ENCODE data around the gene PSEN1.

PSEN1 gene

DNA sequence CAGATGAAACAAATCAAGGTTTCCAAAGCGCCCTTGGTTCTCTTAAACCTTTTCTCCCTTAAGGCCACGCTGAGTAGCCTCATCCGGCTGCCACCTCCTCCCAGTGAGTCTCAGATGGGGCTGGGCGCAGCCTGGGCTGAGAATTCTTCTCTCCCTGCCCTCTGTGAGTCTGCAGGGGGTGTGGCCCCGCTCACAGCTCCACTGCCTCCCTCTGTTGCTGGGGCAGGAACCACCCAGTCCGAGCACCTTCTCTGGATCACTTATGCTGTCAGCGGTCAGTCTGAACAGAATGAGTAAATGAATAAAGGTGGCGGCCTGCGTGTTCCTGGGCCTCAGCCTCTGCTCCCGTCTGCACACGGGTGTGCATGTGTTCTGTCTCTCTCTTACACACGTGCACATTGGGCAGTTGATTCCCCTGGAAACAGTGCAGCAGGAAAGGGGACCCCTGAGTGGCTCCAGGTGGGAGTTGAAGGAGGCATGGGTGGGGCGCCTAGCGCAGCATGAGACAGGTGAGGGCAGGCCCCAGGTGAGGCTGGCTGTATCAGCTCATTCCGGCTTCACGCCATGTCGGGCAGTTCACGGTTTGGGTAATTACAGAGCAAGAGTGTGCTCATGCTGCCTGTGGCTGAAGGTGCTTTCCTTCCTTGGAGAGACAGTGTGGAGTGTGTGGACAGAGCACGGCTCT lies 105.3 kb downstream of the PSEN1 start:
- DNase-seq = no peak

DNA sequence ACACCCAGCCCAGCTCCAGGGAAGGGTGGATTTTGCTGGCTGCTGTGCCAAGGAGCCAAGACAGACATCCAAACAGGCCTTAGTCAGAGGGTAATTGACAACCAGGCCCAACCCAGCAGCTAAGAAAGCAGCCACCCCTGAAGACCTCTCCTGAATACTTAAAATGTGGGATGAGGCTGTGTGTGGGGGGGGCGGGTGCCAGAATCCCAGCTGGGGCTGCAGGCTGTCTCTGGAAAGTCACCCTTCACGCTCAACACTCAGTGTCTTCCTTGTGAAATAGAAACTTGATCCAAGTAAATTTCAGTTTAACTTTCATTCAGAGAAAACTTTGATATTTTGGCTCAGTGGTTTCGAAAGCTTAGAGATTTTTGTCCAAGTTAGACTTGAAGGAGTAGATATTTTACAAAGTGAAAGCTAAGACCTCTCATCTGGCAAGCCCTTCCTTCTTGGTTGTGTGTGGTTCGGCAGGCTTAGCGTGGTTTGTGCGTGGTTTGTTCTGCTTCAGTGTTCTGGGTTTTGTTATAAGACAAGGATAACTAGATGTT lies 106.1 kb downstream of the PSEN1 start:
- no peak for DNase-seq

DNA sequence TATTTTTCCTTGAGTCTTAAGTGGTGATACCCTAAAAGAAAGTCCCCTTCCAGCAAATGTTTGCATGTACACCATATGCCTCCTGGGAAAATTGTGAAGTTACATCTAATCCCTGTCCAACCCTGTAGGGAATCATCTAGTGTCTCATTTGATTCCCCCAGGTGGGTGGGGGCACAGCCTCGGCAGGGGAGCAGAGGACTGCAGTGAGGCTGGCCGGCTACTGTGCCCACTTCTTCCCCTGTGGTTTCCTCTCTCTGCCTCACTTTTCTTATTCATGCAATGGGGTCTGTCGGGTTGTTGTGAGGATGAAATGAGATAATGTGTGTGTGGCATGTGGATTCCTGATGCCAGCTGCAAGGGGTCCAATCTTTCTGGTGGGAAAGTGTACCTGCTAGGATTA lies 107.0 kb downstream of the PSEN1 start:
- DNase-seq = no peak

DNA sequence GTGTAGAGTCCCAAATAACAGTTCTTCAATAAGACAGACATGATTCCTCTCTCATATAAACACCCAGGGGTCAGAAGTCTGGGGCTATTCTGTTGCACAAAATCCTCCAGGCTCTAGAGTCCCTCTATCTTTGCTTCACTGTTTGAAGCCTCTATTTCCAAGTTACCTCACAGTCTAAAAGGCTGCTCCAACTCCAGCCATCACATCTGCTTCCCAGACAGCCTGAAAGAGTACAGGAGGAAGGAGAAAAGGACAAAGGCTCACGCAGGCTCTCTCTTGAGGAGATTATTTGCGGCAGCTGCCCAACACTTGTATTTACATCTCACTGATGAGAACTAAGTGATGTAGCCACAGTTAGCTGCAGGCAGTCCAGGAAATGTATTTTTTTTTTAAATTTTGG lies 107.4 kb downstream of the PSEN1 start:
- DNase-seq = no peak

DNA sequence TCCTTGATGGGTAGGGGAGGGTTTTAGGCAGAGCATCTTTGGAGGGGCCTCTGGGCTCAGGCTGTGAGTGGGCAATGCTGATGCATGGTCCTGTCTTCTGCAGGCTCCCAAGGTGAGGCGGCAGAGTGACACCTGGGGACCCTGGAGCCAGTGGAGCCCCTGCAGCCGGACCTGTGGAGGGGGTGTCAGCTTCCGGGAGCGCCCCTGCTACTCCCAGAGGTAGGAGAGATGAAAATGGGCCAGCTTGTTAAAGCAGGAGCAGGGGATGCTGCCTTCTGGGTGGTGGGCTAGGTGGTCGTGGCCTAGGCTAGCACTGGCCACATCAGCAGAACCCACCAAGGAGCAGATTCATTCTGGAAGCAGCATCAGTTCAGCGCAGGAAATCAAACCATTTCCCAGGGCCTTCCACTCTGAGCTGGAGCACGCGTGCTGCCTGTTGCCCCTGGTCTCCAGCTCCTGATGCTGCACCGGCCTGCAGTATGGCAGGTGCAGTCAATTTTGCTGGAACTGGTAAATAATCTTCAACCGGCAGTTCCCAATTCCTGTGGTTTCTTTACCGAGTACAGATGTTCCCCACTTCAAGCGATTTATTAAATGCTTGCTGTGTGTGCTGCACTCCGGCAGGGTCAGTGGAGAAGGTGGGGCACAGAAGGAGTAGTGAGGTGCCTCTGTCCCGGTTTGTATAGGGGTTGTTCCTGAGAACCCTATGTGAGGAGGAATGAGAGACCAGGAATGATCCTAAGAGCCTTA lies 108.4 kb downstream of the PSEN1 start:
- DNase-seq = no peak

DNA sequence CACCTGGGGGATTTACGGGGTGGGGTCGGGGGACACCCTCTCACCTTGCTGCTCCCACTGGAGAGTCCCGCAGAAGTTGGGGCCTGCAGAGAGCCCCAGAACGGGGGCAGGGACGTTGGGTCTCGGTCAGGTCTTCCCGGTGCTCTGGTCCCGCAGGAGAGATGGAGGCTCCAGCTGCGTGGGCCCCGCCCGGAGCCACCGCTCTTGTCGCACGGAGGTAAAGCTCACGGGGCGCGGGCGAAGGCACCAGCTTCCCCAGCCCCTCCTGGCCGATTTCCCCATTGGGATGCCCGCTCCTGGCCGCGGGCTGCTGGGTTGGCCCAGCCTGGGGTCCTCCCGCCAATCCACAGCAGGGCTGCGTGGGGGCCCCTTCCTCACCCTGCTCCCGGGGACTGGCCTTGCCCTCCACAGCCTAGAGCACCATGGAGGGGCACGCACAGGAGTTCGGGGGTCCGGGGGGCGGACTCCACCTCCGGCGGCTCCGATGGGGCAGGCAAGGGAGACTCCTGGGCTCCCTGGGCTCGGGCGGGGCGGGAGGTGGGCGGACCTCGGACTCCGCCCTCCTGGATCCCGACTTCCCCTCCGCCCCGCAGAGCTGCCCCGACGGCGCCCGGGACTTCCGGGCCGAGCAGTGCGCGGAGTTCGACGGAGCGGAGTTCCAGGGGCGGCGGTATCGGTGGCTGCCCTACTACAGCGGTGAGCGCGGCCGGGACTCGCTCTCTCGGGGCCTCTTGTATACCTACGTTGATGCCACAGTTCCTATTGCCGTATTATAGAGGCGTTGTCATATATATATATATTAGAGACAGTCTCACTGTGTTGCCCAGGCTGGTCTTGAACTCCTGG lies 109.4 kb downstream of the PSEN1 start:
- peak; percentile 73 for DNase-seq

DNA sequence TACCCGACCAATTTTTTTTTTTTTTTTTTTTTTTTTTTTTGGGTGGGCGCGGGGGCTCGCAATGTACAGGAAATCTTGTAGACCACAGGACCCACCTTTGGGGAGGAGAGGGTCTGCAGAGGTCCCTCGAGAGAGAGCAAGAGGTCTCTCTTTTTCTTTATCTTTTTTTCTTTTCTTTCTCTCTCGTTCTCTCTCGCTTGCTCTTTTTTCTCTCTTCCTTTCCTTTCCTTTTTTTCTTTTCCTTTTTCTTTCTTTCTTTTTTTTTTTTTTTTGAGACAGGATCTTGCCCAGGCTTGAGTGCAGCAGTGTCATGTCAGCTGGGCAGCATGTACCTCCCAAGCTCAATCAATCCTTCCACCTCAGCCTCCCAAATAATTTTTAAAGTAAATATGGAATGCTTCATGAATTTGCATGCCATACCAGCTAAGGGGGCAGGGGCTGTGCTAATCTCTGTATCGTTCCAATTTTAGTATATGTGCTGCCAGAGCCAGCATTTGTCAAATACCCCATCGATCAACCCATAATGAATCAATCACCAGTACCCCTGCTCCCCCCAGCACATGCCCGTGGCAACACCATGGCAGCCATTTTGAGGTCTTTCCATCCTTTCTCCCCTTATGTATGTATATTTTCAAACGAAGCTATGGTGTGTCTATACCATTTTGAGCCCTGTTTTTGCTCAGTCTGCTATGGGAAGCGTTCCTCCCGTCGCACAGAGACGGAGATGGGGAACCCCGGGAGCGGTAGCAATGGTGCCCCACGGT lies 110.3 kb downstream of the PSEN1 start:
- DNase-seq = no peak

DNA sequence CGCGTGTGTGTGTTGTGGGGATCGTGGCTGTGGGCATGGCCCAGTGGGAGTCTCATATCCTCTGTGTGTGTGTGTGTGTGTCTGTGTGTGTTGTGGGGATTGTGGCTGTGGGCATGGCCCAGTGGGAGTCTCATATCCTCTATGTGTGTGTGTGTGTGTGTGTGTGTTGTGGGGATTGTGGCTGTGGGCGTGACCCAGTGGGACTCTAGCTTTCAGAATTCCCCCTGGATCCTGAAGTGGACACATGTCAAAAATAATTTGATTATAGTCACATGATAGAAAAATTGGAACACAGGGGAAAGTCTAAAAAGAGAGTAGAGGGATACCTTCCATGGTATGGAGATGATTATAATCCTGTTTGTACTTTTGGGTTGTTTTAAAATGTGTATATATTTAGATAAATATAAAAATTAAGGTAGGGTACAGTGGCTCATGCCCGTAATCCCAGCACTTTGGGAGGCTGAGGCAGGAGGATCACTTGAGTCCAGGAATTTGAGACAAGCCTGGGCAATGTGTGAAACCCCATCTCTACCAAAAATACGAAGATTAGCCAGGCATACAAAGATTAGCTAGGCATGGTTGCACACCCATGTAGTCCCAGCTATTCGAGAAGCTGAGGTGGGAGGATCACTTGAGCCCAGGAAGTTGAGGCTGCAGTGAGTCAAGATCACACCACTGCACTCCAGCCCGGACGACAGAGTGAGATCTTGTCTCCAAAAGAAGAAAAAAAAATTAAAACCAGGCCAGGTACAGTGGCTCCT lies 112.0 kb downstream of the PSEN1 start:
- no peak for DNase-seq

DNA sequence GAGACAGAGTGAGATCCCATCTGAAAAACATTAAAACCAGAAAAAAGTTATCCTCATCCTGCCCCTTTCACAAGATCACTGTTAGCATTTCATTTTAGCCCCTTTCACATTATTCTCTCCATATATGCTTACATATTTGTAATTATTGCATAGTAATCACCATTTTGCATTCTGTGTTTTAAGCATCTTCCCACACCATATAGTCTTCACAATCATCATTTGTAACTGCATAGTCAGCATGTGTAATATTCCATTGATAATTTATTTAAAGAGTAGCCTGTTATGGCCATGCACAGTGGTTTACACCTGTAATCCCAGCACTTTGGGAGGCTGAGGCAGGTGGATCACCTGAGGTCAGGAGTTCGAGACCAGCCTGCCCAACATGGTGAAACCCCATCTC lies 112.8 kb downstream of the PSEN1 start:
- no peak for DNase-seq

DNA sequence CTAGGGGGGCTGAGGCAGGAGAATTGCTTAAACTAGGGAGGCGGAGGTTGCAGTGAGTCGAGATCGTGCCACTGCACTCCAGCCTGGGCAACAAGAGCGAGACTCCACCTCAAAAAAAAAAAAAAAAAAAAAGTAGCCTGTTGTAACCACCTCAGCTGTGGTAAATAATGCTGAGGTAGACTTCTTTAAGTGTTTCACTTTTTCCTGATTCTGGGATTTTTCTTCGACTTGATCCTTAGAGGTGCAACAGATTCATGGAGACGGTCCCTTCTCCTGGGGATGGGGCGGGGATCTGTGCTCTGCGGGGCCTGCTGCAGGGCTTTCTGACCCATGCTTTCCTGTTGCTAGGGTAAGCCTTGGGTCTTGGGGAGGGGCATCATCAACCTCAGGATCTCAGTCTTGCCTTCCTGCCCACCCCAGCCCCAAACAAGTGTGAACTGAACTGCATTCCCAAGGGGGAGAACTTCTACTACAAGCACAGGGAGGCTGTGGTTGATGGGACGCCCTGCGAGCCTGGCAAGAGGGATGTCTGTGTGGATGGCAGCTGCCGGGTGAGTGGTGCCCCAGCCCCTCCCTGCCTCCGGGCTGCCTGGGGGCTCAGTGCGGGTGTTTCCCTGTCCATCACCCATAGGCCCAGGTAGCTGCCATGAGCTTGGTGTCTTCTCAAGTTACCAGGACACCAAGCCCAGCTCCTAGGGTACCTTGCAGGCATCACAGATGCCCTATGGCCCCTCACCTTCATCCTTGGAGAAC lies 113.4 kb downstream of the PSEN1 start:
- DNase-seq = no peak

DNA sequence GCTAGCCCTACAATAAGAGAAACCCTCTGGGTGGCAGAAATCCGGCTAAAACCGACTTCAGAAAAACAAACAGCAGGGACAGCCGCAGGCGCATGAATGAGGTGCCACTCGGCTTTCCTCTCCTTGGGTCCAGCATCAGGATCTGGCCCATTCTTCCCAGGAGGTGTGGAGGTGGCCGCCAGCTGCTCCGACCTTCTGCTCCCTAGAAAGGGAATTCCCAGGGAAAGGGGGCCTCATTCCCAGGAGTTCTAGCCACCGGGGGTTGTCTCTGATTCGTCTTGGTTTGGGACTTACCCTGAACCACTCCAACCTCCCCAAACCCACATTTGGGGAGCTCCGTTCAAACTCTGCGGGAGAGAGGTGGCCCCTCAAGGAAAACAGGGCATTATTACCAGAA lies 114.0 kb downstream of the PSEN1 start:
- DNase-seq = no peak

DNA sequence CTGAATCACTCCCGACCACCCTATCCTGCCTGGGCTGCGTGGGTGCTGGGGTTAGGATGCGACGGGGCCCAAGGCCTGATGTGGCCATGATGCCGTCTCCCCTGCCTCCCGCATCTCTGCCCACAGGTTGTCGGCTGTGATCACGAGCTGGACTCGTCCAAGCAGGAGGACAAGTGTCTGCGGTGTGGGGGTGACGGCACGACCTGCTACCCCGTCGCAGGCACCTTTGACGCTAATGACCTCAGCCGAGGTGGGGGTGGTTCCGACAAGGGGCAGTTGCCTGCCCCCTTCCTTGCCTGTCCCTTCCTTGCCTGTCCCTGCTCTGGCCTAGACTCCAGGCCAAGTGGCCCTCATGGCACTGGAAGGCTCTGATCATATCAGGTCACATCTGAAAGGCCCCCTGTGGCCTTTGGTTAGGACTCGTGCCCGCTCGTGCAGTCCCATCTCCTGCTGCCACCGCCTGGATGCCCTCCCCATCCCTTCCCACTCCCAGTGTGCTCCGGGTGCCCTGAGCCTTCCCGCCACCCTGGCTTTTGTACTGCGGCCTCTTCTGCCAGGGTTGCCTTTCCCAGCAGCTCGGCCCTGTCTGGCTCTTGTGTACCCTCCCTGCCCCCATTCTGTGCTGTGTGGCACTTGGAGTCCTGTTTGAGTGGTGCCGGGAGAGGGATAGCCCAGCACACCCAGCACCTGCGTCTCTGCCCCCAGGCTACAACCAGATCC lies 114.6 kb downstream of the PSEN1 start:
- DNase-seq = no peak

DNA sequence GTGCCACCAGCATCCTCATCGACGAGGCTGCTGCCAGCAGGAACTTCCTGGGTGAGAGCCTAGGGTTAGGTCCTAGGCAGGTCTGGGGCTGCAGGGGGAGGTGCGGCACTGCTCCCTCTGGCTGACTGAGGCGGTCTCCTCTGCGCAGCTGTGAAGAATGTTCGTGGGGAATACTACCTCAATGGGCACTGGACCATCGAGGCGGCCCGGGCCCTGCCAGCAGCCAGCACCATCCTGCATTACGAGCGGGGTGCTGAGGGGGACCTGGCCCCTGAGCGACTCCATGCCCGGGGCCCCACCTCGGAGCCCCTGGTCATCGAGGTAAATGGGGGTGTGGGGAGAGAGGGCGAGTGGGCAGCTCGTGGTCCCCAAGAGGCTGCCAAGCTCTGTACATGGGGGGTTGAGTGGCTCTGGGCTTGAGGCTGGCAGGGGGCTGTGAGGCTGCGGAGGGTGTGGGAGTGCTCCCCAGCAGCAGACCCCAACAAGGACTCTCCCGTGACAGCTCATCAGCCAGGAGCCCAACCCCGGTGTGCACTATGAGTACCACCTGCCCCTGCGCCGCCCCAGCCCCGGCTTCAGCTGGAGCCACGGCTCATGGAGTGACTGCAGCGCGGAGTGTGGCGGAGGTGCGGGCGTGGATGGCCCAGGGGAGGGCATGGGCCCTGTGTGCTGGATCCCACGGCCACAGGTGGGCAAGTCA lies 115.4 kb downstream of the PSEN1 start:
- DNase-seq = no peak

DNA sequence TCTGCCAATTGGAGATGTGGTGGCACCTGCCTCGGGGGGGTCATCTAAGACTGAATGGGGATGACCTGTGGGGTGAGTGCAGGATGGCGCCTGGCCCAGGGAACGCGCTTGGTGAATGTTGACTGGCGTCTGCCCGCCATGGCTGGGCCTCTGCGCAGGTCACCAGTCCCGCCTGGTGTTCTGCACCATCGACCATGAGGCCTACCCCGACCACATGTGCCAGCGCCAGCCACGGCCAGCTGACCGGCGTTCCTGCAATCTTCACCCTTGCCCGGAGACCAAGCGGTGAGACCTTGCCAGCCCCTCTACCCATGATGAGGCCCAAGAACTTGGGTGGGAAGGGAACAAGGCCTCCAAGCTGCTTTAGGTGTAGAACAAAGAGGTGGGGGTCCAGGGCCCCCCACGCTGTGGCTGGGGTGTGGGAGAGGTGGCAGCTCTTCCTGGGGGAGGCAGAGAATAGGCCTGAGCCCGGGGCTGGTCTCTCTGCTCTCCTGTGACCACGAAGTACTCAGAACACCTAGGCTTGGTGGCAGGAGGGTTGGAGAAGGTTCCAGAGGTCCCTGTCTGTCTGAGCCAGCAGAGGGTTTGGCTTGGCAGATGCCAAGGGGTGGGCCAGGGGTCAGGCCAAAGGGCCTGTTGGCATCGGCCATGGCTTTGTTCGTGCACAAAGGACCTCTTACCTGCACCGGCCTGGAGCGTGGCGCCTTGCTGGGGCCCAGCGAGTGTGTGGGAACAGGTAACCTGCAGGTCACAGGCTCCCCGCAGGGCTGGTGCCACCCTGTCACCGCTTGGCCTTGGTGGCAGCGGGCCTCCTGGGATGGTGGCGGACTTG lies 116.4 kb downstream of the PSEN1 start:
- no peak for DNase-seq

DNA sequence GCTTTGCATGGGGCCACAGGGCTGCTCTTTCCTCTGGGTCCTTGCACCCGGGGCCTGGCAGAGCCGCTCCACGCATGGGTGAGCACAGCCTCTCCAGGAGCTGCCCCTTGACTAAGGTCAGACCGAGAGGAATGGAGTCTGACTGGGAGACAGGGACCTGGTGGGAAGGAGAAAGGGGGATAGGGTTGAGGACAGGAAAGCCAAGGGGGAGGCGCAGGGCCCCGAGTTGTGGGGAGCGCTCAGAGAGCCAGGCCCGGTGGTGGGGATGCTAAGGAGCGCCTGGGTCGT lies 117.0 kb downstream of the PSEN1 start:
- DNase-seq = no peak

DNA sequence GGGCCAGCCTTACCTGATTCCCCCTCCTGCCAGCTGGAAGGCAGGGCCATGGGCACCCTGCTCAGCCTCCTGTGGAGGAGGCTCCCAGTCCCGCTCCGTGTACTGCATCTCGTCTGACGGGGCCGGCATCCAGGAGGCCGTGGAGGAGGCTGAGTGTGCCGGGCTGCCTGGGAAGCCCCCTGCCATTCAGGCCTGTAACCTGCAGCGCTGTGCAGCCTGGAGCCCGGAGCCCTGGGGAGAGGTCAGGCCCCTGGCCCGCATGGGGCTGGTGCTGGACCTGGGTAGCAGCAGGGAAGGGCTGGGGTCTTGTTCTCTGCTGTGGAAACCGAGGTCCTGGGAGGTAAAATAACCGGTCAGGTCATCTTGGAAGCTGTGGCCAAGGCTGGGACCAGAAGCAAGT lies 117.4 kb downstream of the PSEN1 start:
- no peak for DNase-seq

DNA sequence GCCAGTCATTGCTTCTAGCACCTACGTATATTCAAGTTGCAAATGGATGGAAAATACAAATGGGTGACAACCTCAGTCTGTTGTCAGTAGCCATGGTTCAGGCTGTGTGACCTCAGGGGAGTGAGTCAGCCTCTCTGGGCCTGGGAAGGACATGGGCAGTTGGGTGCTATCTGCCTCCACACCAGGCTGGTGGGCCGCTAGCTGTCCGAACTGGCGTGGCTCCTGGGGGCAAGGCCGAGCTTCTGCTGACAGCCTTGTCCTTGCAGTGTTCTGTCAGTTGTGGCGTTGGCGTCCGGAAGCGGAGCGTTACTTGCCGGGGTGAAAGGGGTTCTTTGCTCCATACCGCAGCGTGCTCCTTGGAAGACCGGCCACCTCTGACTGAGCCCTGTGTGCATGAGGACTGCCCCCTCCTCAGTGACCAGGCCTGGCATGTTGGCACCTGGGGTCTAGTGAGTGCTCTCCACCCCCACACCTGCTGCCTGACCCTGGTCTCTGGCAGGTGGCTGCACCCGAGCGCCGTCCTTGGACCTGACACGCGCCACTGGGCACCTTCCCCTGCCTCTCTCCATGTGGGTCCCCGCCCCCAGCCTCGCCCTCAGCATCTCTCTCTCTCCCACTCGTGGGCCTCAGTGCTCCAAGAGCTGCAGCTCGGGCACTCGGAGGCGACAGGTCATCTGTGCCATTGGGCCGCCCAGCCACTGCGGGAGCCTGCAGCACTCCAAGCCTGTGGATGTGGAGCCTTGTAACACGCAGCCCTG lies 118.1 kb downstream of the PSEN1 start:
- no peak for DNase-seq

DNA sequence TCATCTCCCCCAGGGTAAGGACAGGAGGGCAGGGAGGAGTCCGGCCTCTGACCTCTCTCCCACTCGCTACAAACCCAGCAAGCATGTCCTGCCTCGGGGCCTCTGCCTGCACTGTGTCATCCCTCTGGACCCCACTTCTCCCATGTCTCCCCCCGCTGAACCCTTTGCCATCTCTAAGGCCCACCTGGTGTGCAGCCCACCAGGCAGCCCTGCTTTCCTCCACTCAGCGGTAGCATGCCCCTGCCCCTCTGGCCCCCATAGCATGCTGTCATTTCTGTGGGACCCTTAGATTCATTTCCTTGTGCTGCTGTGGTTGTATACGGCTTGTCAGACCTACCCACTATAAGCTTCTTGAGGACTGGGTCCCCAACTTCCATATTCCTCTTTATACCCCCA lies 118.7 kb downstream of the PSEN1 start:
- no peak for DNase-seq
